ENCODE measurements around the gene JAK3. TPM values are rescaled to one million over a fixed set of nuclear protein-coding genes. Genes with fewer than 3 reads are reported as not detected.

The JAK3 gene
- total and polyA plus RNA-seq, 7 experiments from 2014 or later, result 125 to 296 (median 169) TPM

GRCh38 chr19:17855280-17856152, 7.7 kb upstream of the JAK3 start:
- DNase-seq (peak; percentile 68 to 95 (median 84)), ATAC-seq (peak; percentile 44)
- intact Hi-C loops (cut with micrococcal nuclease), result loop anchor here (1.0 to 10.0 kb wide), 11 partner anchors 71 to 461 kb away; partner anchors contain the start of genes CCDC194 (in 1 of the 2), MAP1S (in 1 of the 2) and SLC27A1 (in 1 of the 2)
- Mint-ChIP-seq H3K27ac (peak overlapping the region in 8 of 9 donors; percentile 41 to 81 (median 66)), H3K9me3 (peaks cover 0 to 7% (median 0%) of the 10 kb centered on the region in 11 donors), H3K27me3 (peaks cover 0 to 5% (median 0%) of the 10 kb centered on the region in 5 donors), H3K4me3 (peak overlapping the region in 1 of 10 donors; percentile 10), H3K36me3 (peaks cover 0 to 15% (median 5%) of the 10 kb centered on the region in 5 donors), H3K4me1 (peaks cover 21 to 35% (median 32%) of the 10 kb centered on the region in 7 donors)
- Histone ChIP-seq H3K27me3 (ENCODE audit: control insufficient read depth in 2 of 2, insufficient read depth in 2 of 2, low read length in 2 of 2) (no peaks in the 10 kb centered on the region), H3K4me3 (ENCODE audit: low read length) (no peak overlapping the region), H3K4me1 (ENCODE audit: control insufficient read depth in 2 of 2, insufficient read depth in 2 of 2, low read length in 2 of 2) (peaks cover 9 to 12% of the 10 kb centered on the region in 2 donors), H3K36me3 (ENCODE audit: control insufficient read depth in 2 of 3, insufficient read depth in 3 of 3, low read length in 3 of 3) (peaks cover 0 to 7% (median 0%) of the 10 kb centered on the region in 3 experiments), H3K27ac (ENCODE audit: low read depth, low read length) (no peak overlapping the region), H3K9me3 (ENCODE audit: control insufficient read depth in 2 of 3, low read length in 3 of 3) (no peaks in the 10 kb centered on the region)
- POLR2A ChIA-PET, result interaction anchor here (0.6 to 1.5 kb wide), 4 partner anchors 9 to 78 kb away, joined by 3 to 7 read pairs (median 4); partner anchors contain the start of gene CCDC124
- CTCF ChIA-PET, result interaction anchor here (0.6 to 7.1 kb wide), 25 partner anchors 10 to 337 kb away, joined by 3 to 124 read pairs (median 3); partner anchors contain the start of genes B3GNT3, CCDC124, MPV17L2 and SLC5A5

- POLR2A ChIA-PET, result interaction anchor here (0.6 to 1.1 kb wide), 2 partner anchors 135 to 164 kb away, joined by 3 to 4 read pairs; partner anchors contain the start of gene MAP1S
- no peak overlapping the region for H3K27ac ChIP-seq (ENCODE audit: low read depth, low read length)
- no peak for ATAC-seq
- intact Hi-C loops (cut with micrococcal nuclease), result loop anchor here (2.0 to 10.0 kb wide), 3 partner anchors 261 to 459 kb away; partner anchors contain the start of genes CCDC194 (in 1 of the 2) and SLC27A1 (in 1 of the 2)
- H3K4me3 Mint-ChIP-seq, result no peak overlapping the region
- no peak for DNase-seq
- H3K9me3 Mint-ChIP-seq, result peaks cover 0 to 5% (median 0%) of the 10 kb centered on the region in 11 donors
- peak overlapping the region in 1 of 9 donors; percentile 9 for H3K27ac Mint-ChIP-seq
- peaks cover 13 to 23% of the 10 kb centered on the region in 2 donors for H3K4me1 ChIP-seq (ENCODE audit: control insufficient read depth in 2 of 2, insufficient read depth in 2 of 2, low read length in 2 of 2)
- no peaks in the 10 kb centered on the region for H3K27me3 Mint-ChIP-seq
- CTCF ChIA-PET, result interaction anchor here (0.5 to 5.6 kb wide), 14 partner anchors 8 to 745 kb away, joined by 3 to 48 read pairs (median 4); partner anchors contain the start of gene CCDC124
- peaks cover 0 to 6% (median 0%) of the 10 kb centered on the region in 5 donors for H3K36me3 Mint-ChIP-seq
- H3K4me3 ChIP-seq (ENCODE audit: low read length), result no peak overlapping the region
- no peaks in the 10 kb centered on the region for H3K9me3 ChIP-seq (ENCODE audit: control insufficient read depth in 2 of 3, low read length in 3 of 3)
- peaks cover 29 to 35% (median 31%) of the 10 kb centered on the region in 7 donors for H3K4me1 Mint-ChIP-seq
- H3K36me3 ChIP-seq (ENCODE audit: control insufficient read depth in 2 of 3, insufficient read depth in 3 of 3, low read length in 3 of 3), result no peaks in the 10 kb centered on the region
- H3K27me3 ChIP-seq (ENCODE audit: control insufficient read depth in 2 of 2, insufficient read depth in 2 of 2, low read length in 2 of 2), result no peaks in the 10 kb centered on the region
These were observed 6.3 kb upstream of the JAK3 start for GRCh38 chr19:17854061-17854460.

- H3K9me3 ChIP-seq (ENCODE audit: control insufficient read depth in 2 of 3, low read length in 3 of 3), result no peaks in the 10 kb centered on the region
- peaks cover 43 to 71% (median 58%) of the 10 kb centered on the region in 7 donors for H3K4me1 Mint-ChIP-seq
- H3K4me1 ChIP-seq (ENCODE audit: control insufficient read depth in 2 of 2, insufficient read depth in 2 of 2, low read length in 2 of 2), result peaks cover 48 to 62% of the 10 kb centered on the region in 2 donors
- H3K27ac Mint-ChIP-seq, result peak overlapping the region; percentile 92 to 100 (median 97)
- intact Hi-C loops (cut with micrococcal nuclease), result loop anchor here (1.0 to 5.0 kb wide), 5 partner anchors 11 to 336 kb away; partner anchors contain the start of genes MAP1S (in 1 of the 2), PGLS (in 1 of the 2) and RPL18A (in 1 of the 2)
- peaks cover 4 to 7% (median 4%) of the 10 kb centered on the region in 3 experiments for H3K36me3 ChIP-seq (ENCODE audit: control insufficient read depth in 2 of 3, insufficient read depth in 3 of 3, low read length in 3 of 3)
- H3K27me3 ChIP-seq (ENCODE audit: control insufficient read depth in 2 of 2, insufficient read depth in 2 of 2, low read length in 2 of 2), result no peaks in the 10 kb centered on the region
- H3K4me3 Mint-ChIP-seq, result peak overlapping the region; percentile 87 to 97 (median 93)
- peaks cover 0 to 5% (median 0%) of the 10 kb centered on the region in 11 donors for H3K9me3 Mint-ChIP-seq
- H3K36me3 Mint-ChIP-seq, result peaks cover 0 to 32% (median 0%) of the 10 kb centered on the region in 5 donors
- no peak for DNase-seq
- no peak overlapping the region for H3K4me3 ChIP-seq (ENCODE audit: low read length)
- peak overlapping the region; percentile 95 for H3K27ac ChIP-seq (ENCODE audit: low read depth, low read length)
- ChIA-PET CTCF (interaction anchor here (1.0 to 4.0 kb wide), 3 partner anchors 10 to 145 kb away, joined by 3 to 23 read pairs (median 5); partner anchors contain the start of genes CCDC124 and RPL18A), POLR2A (interaction anchor here (0.7 to 5.0 kb wide), 8 partner anchors 11 to 290 kb away, joined by 3 to 41 read pairs (median 3); partner anchors contain the start of genes FCHO1 and RPL18A)
- no peak for ATAC-seq
- peaks cover 0 to 2% (median 0%) of the 10 kb centered on the region in 5 donors for H3K27me3 Mint-ChIP-seq
These were observed 962 bp upstream of the JAK3 start for GRCh38 chr19:17848595-17849292.

DNA sequence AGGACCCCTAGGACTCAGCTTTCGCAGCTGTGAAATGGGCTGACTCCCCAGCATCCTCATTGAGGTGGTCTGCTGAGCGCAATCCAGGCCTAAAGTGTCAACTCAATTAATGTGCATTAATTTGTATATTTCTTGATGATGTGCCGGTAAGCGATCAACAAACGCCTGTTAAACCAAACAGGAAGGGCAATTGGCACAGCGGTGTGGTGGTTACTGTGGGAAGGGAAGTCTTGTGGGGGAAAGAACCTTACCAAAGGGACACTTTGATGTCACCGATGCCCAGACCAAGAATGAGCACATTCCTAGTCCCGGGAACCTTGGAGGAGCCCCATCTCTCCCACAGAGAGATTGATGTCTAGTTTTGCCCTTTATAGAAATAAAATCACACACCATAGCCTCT, 1.6 kb downstream of the JAK3 start:
- Mint-ChIP-seq H3K4me1 (peaks cover 39 to 71% (median 58%) of the 10 kb centered on the region in 7 donors), H3K36me3 (peaks cover 0 to 39% (median under 1%) of the 10 kb centered on the region in 5 donors), H3K9me3 (peaks cover 0 to under 1% (median 0%) of the 10 kb centered on the region in 11 donors), H3K27ac (peak overlapping the region; percentile 92 to 100 (median 97)), H3K4me3 (peak overlapping the region; percentile 87 to 97 (median 93)), H3K27me3 (peaks cover 0 to 2% (median 0%) of the 10 kb centered on the region in 5 donors)
- H3K36me3 ChIP-seq (ENCODE audit: control insufficient read depth in 2 of 3, insufficient read depth in 3 of 3, low read length in 3 of 3), result peaks cover 12 to 33% (median 22%) of the 10 kb centered on the region in 3 experiments
- H3K4me3 ChIP-seq (ENCODE audit: low read length), result peak overlapping the region; percentile 86
- CTCF ChIA-PET, result interaction anchor here (1.4 to 1.6 kb wide), 2 partner anchors 10 to 12 kb away, joined by 3 to 7 read pairs; no protein-coding TSS in a partner anchor
- DNase-seq (peak in 5 of 9 donors; percentile 25 to 43 (median 38)), ATAC-seq (peak; percentile 19)
- POLR2A ChIA-PET, result interaction anchor here (0.7 to 1.9 kb wide), 6 partner anchors 9 to 54 kb away, joined by 3 to 5 read pairs (median 3); partner anchors contain the start of gene RPL18A
- peak overlapping the region; percentile 95 for H3K27ac ChIP-seq (ENCODE audit: low read depth, low read length)
- peaks cover 50 to 64% of the 10 kb centered on the region in 2 donors for H3K4me1 ChIP-seq (ENCODE audit: control insufficient read depth in 2 of 2, insufficient read depth in 2 of 2, low read length in 2 of 2)
- no peaks in the 10 kb centered on the region for H3K27me3 ChIP-seq (ENCODE audit: control insufficient read depth in 2 of 2, insufficient read depth in 2 of 2, low read length in 2 of 2)
- H3K9me3 ChIP-seq (ENCODE audit: control insufficient read depth in 2 of 3, low read length in 3 of 3), result no peaks in the 10 kb centered on the region
- intact Hi-C loops (cut with micrococcal nuclease), result loop anchor here in 1 of 2 donors (2.0 to 5.0 kb wide), 3 partner anchors 13 to 334 kb away; partner anchors contain the start of gene PGLS

DNA sequence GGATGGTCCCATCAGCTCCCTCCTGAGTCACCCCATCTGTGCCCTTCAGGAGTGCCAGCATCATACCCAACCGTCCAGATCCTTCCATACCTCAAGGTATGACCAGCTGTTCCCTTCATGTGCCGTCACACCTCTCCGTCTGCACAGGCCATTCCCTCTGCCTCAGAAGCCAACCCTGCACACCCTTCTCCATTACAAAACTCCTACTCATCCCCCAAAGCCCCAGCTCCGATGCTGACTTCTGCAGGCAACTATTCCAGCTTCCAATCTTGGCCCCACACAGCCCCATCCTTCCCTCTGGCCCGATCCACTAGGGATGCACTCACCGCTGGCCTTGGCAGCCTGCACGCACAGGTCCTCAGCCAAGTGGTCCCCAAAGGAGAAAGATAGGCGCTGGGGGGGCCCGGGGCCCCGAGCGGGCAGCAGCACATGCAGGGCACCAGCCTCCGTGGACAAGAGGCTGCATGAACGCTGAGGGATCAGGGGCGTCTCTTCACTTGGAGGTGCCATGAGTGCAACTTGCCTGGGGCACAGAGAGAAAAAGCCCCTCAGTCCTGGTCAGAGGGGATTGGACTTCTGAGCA, 3.8 kb downstream of the JAK3 start:
- H3K4me3 Mint-ChIP-seq, result peak overlapping the region; percentile 46 to 97 (median 92)
- POLR2A ChIA-PET, result interaction anchor here (0.9 to 2.1 kb wide), 4 partner anchors 15 to 48 kb away, joined by 3 to 5 read pairs (median 4); partner anchors contain the start of gene RPL18A

More for the DNA sequence above, 3.8 kb downstream of the JAK3 start:
- Histone ChIP-seq H3K4me3 (ENCODE audit: low read length) (no peak overlapping the region), H3K27me3 (ENCODE audit: control insufficient read depth in 2 of 2, insufficient read depth in 2 of 2, low read length in 2 of 2) (no peaks in the 10 kb centered on the region), H3K36me3 (ENCODE audit: control insufficient read depth in 2 of 3, insufficient read depth in 3 of 3, low read length in 3 of 3) (peaks cover 28 to 54% (median 35%) of the 10 kb centered on the region in 3 experiments), H3K4me1 (ENCODE audit: control insufficient read depth in 2 of 2, insufficient read depth in 2 of 2, low read length in 2 of 2) (peaks cover 42 to 46% of the 10 kb centered on the region in 2 donors), H3K27ac (ENCODE audit: low read depth, low read length) (peak overlapping the region; percentile 95), H3K9me3 (ENCODE audit: control insufficient read depth in 2 of 3, low read length in 3 of 3) (no peaks in the 10 kb centered on the region)
- CTCF ChIA-PET, result interaction anchor here (0.7 kb wide), 1 partner anchor 74 kb away, joined by 3 read pairs; no protein-coding TSS in a partner anchor
- Mint-ChIP-seq H3K27ac (peak overlapping the region; percentile 56 to 100 (median 96)), H3K4me1 (peaks cover 27 to 64% (median 44%) of the 10 kb centered on the region in 7 donors), H3K9me3 (no peaks in the 10 kb centered on the region), H3K27me3 (peaks cover 0 to 2% (median 0%) of the 10 kb centered on the region in 5 donors), H3K36me3 (peaks cover 0 to 47% (median 9%) of the 10 kb centered on the region in 5 donors)
- intact Hi-C loops (cut with micrococcal nuclease), result no loop called here
- no peak for DNase-seq
- ATAC-seq, result no peak
